ENCODE data around the gene UTS2B.
"Not testable (repeated sequence)": the region's sequence is repeated elsewhere in the genome, so short reads cannot be mapped to it uniquely, and the experiment has no call there.

UTS2B gene

GRCh38 chr3:191269289-191270085 is 60.8 kb downstream of the UTS2B start:
- no peak for DNase-seq

GRCh38 chr3:191268737-191269136 is 61.6 kb downstream of the UTS2B start:
- no peak for DNase-seq

- DNase-seq = no peak
These were observed 66.5 kb downstream of the UTS2B start for GRCh38 chr3:191263850-191264249.

- DNase-seq = no peak
These were observed 67.0 kb downstream of the UTS2B start for GRCh38 chr3:191263365-191263764.

GRCh38 chr3:191262650-191263049 is 67.7 kb downstream of the UTS2B start:
- DNase-seq = no peak

GRCh38 chr3:191261304-191261638 is 69.1 kb downstream of the UTS2B start:
- no peak for DNase-seq

- DNase-seq = peak; percentile 41
These were observed 69.7 kb downstream of the UTS2B start for GRCh38 chr3:191260431-191261303.

- no peak for DNase-seq
These were observed 70.8 kb downstream of the UTS2B start for GRCh38 chr3:191259486-191259885.

GRCh38 chr3:191257286-191257685 is 73.0 kb downstream of the UTS2B start:
- peak; percentile 68 for DNase-seq

- DNase-seq = no peak
These were observed 73.9 kb downstream of the UTS2B start for GRCh38 chr3:191256405-191256804.

GRCh38 chr3:191255156-191255555 is 75.2 kb downstream of the UTS2B start:
- no peak for DNase-seq

GRCh38 chr3:191254098-191254873 is 76.0 kb downstream of the UTS2B start:
- DNase-seq = no peak

GRCh38 chr3:191253089-191253799 is 77.1 kb downstream of the UTS2B start:
- no peak for DNase-seq

GRCh38 chr3:191246630-191247029 is 83.7 kb downstream of the UTS2B start:
- peak; percentile 33 for DNase-seq

GRCh38 chr3:191246034-191246433 is 84.3 kb downstream of the UTS2B start:
- DNase-seq = not testable (repeated sequence)

- DNase-seq = no peak
These were observed 86.0 kb downstream of the UTS2B start for GRCh38 chr3:191244242-191244867.

- no peak for DNase-seq
These were observed 89.8 kb downstream of the UTS2B start for GRCh38 chr3:191240486-191240885.

- DNase-seq = no peak
These were observed 90.8 kb downstream of the UTS2B start for GRCh38 chr3:191239407-191240031.

- DNase-seq = no peak
These were observed 92.0 kb downstream of the UTS2B start for GRCh38 chr3:191238321-191238817.

- DNase-seq = no peak
These were observed 93.1 kb downstream of the UTS2B start for GRCh38 chr3:191237047-191237882.

- DNase-seq = no peak
These were observed 93.7 kb downstream of the UTS2B start for GRCh38 chr3:191236646-191237045.

Measured in NCI-H524 treated with DMSO at 0.1 percent for 48 hours (cell line).